Stimulated activated CD8-positive, alpha-beta memory T cell treated with anti-CD3 and anti-CD28 coated beads, Interleukin-12 subunit alpha, Interleukin-12 subunit beta, amount 100 ng/mL, for 1 hour (primary cell): ENCODE results near the gene CROCC.
"Not testable (repeated sequence)": the region's sequence is repeated elsewhere in the genome, so short reads cannot be mapped to it uniquely, and the experiment has no call there.

Source experiments
- DNase-seq: peaks from one replicate; pipeline ENCODE4 v3.0.0-alpha.2; 2020; ENCODE audit warnings: low read depth

The CROCC gene

GRCh38 chr1:16921391-16922185 lies at the start of gene CROCC:
CROCC (plus strand) TSS chr1:16921931; CDS start chr1:16922019, 88 bp downstream.
- no peak for DNase-seq

- not testable (repeated sequence) for DNase-seq
Measured at GRCh38 chr1:16872152-16873075, 49.3 kb upstream of the CROCC start.

GRCh38 chr1:16873076-16873879 lies 48.5 kb upstream of the CROCC start:
- peak; percentile 32 for DNase-seq

- DNase-seq, result not testable (repeated sequence)
Measured at GRCh38 chr1:16874968-16875765, 46.6 kb upstream of the CROCC start.

- DNase-seq, result not testable (repeated sequence)
Measured at GRCh38 chr1:16881742-16882141, 40.0 kb upstream of the CROCC start.

- DNase-seq, result no peak
Measured at GRCh38 chr1:16882986-16883385, 38.7 kb upstream of the CROCC start.

- DNase-seq, result not testable (repeated sequence)
Measured at GRCh38 chr1:16884487-16884886, 37.2 kb upstream of the CROCC start.

- DNase-seq, result no peak
Measured at GRCh38 chr1:16886860-16887605, 34.7 kb upstream of the CROCC start.

- DNase-seq, result no peak
Measured at GRCh38 chr1:16888860-16889816, 32.6 kb upstream of the CROCC start.

GRCh38 chr1:16890539-16891021 lies 31.2 kb upstream of the CROCC start:
- not testable (repeated sequence) for DNase-seq

GRCh38 chr1:16891057-16891456 lies 30.7 kb upstream of the CROCC start:
- DNase-seq, result not testable (repeated sequence)

GRCh38 chr1:16892978-16893525 lies 28.7 kb upstream of the CROCC start:
- DNase-seq, result not testable (repeated sequence)

- DNase-seq, result not testable (repeated sequence)
Measured at GRCh38 chr1:16893796-16894195, 27.9 kb upstream of the CROCC start.

GRCh38 chr1:16894338-16894737 lies 27.4 kb upstream of the CROCC start:
- DNase-seq, result not testable (repeated sequence)

- DNase-seq, result not testable (repeated sequence)
Measured at GRCh38 chr1:16895233-16895597, 26.5 kb upstream of the CROCC start.

GRCh38 chr1:16895598-16896315 lies 26.0 kb upstream of the CROCC start, which contains the start of gene RNU1-2:
RNU1-2 (plus strand) TSS chr1:16895980.
- peak; percentile 76 for DNase-seq

- DNase-seq, result peak; percentile 44
Measured at GRCh38 chr1:16896316-16897055, 25.2 kb upstream of the CROCC start.
